ENCODE measurements around the gene FHOD3.

- TF ChIP-seq, protein P1, sequence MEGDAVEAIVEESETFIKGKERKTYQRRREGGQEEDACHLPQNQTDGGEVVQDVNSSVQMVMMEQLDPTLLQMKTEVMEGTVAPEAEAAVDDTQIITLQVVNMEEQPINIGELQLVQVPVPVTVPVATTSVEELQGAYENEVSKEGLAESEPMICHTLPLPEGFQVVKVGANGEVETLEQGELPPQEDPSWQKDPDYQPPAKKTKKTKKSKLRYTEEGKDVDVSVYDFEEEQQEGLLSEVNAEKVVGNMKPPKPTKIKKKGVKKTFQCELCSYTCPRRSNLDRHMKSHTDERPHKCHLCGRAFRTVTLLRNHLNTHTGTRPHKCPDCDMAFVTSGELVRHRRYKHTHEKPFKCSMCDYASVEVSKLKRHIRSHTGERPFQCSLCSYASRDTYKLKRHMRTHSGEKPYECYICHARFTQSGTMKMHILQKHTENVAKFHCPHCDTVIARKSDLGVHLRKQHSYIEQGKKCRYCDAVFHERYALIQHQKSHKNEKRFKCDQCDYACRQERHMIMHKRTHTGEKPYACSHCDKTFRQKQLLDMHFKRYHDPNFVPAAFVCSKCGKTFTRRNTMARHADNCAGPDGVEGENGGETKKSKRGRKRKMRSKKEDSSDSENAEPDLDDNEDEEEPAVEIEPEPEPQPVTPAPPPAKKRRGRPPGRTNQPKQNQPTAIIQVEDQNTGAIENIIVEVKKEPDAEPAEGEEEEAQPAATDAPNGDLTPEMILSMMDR (conservative IDR thresholded peaks at IDR 0.05 in 1 of 2, IDR thresholded peaks at IDR 0.05 in 1 of 2; ENCODE audit: extremely low read depth in 1 of 2, insufficient read depth in 1 of 2, low read depth in 1 of 2, low read length in 2 of 2) = no peak
- no peak for TF ChIP-seq EZH2 (IDR thresholded peaks at IDR 0.05; ENCODE audit: borderline replicate concordance, low read length)
These were observed 292.5 kb downstream of the FHOD3 start for GRCh38 chr18:36589857-36590543.

Data from mammary epithelial cell (primary cell).